ENCODE measurements around the gene SLC25A21. TPM values are rescaled to one million over a fixed set of nuclear protein-coding genes. Genes with fewer than 3 reads are reported as not detected.

SLC25A21 gene
- total RNA-seq, 2 experiments from 2014 or later: not detected

GRCh38 chr14:37118673-37119366, 53.6 kb downstream of the SLC25A21 start:
- POLR2A ChIA-PET: no interaction called here
- no peaks in the 10 kb centered on the region for H3K36me3 Mint-ChIP-seq (ENCODE audit: low read depth)
- CTCF ChIA-PET: no interaction called here
- no peak overlapping the region for H3K27ac Mint-ChIP-seq
- peaks cover 2% of the 10 kb centered on the region for H3K9me3 Mint-ChIP-seq
- H3K4me3 Mint-ChIP-seq: no peak overlapping the region
- no peaks in the 10 kb centered on the region for H3K4me1 Mint-ChIP-seq
- DNase-seq: no peak
- no peaks in the 10 kb centered on the region for H3K27me3 Mint-ChIP-seq

GRCh38 chr14:37116933-37117849, 55.2 kb downstream of the SLC25A21 start:
- Mint-ChIP-seq H3K27ac (no peak overlapping the region), H3K36me3 (ENCODE audit: low read depth) (no peaks in the 10 kb centered on the region), H3K9me3 (peaks cover 2% of the 10 kb centered on the region), H3K4me1 (no peaks in the 10 kb centered on the region), H3K4me3 (no peak overlapping the region), H3K27me3 (no peaks in the 10 kb centered on the region)
- CTCF ChIA-PET: no interaction called here
- POLR2A ChIA-PET: no interaction called here
- no peak for DNase-seq

- Mint-ChIP-seq H3K36me3 (ENCODE audit: low read depth) (no peaks in the 10 kb centered on the region), H3K4me3 (no peak overlapping the region), H3K27me3 (no peaks in the 10 kb centered on the region), H3K27ac (no peak overlapping the region), H3K9me3 (peaks cover 2% of the 10 kb centered on the region), H3K4me1 (no peaks in the 10 kb centered on the region)
- no peak for DNase-seq
- POLR2A ChIA-PET: no interaction called here
- CTCF ChIA-PET: no interaction called here
These were observed 57.0 kb downstream of the SLC25A21 start for GRCh38 chr14:37115406-37115805.

- DNase-seq: no peak
- ChIA-PET POLR2A (no interaction called here), CTCF (no interaction called here)
- no peaks in the 10 kb centered on the region for H3K4me1 Mint-ChIP-seq
- H3K36me3 Mint-ChIP-seq (ENCODE audit: low read depth): no peaks in the 10 kb centered on the region
- H3K9me3 Mint-ChIP-seq: peaks cover 2% of the 10 kb centered on the region
- no peaks in the 10 kb centered on the region for H3K27me3 Mint-ChIP-seq
- no peak overlapping the region for H3K4me3 Mint-ChIP-seq
- no peak overlapping the region for H3K27ac Mint-ChIP-seq
These were observed 57.8 kb downstream of the SLC25A21 start for GRCh38 chr14:37114559-37114958.

GRCh38 chr14:37114002-37114401, 58.4 kb downstream of the SLC25A21 start:
- no peak overlapping the region for H3K27ac Mint-ChIP-seq
- H3K4me1 Mint-ChIP-seq: no peaks in the 10 kb centered on the region
- no peaks in the 10 kb centered on the region for H3K27me3 Mint-ChIP-seq
- ChIA-PET CTCF (no interaction called here), POLR2A (no interaction called here)
- H3K4me3 Mint-ChIP-seq: no peak overlapping the region
- peaks cover 2% of the 10 kb centered on the region for H3K9me3 Mint-ChIP-seq
- no peaks in the 10 kb centered on the region for H3K36me3 Mint-ChIP-seq (ENCODE audit: low read depth)
- DNase-seq: no peak

GRCh38 chr14:37098132-37098531, 74.3 kb downstream of the SLC25A21 start:
- no peaks in the 10 kb centered on the region for H3K4me1 Mint-ChIP-seq
- no peak overlapping the region for H3K4me3 Mint-ChIP-seq
- H3K9me3 Mint-ChIP-seq: peaks cover 3% of the 10 kb centered on the region
- no peak for DNase-seq
- CTCF ChIA-PET: interaction anchor here (0.6 kb wide), 1 partner anchor 1189 kb away, joined by 4 read pairs; no protein-coding TSS in a partner anchor
- no peaks in the 10 kb centered on the region for H3K36me3 Mint-ChIP-seq (ENCODE audit: low read depth)
- no peaks in the 10 kb centered on the region for H3K27me3 Mint-ChIP-seq
- H3K27ac Mint-ChIP-seq: no peak overlapping the region
- POLR2A ChIA-PET: no interaction called here

GRCh38 chr14:37094502-37094901, 77.9 kb downstream of the SLC25A21 start:
- H3K27me3 Mint-ChIP-seq: no peaks in the 10 kb centered on the region
- ChIA-PET POLR2A (no interaction called here), CTCF (no interaction called here)
- H3K27ac Mint-ChIP-seq: no peak overlapping the region
- H3K9me3 Mint-ChIP-seq: peaks cover 6% of the 10 kb centered on the region
- DNase-seq: no peak
- H3K36me3 Mint-ChIP-seq (ENCODE audit: low read depth): no peaks in the 10 kb centered on the region
- H3K4me3 Mint-ChIP-seq: no peak overlapping the region
- no peaks in the 10 kb centered on the region for H3K4me1 Mint-ChIP-seq

- CTCF ChIA-PET: no interaction called here
- Mint-ChIP-seq H3K27ac (no peak overlapping the region), H3K9me3 (peaks cover 2% of the 10 kb centered on the region), H3K27me3 (no peaks in the 10 kb centered on the region), H3K36me3 (ENCODE audit: low read depth) (no peaks in the 10 kb centered on the region), H3K4me1 (no peaks in the 10 kb centered on the region), H3K4me3 (no peak overlapping the region)
- POLR2A ChIA-PET: no interaction called here
- no peak for DNase-seq
These were observed 79.0 kb downstream of the SLC25A21 start for GRCh38 chr14:37093364-37093763.

GRCh38 chr14:37091651-37092050, 80.8 kb downstream of the SLC25A21 start:
- Mint-ChIP-seq H3K4me1 (no peaks in the 10 kb centered on the region), H3K4me3 (no peak overlapping the region), H3K36me3 (ENCODE audit: low read depth) (no peaks in the 10 kb centered on the region), H3K27me3 (no peaks in the 10 kb centered on the region), H3K9me3 (peaks cover 2% of the 10 kb centered on the region), H3K27ac (no peak overlapping the region)
- ChIA-PET CTCF (no interaction called here), POLR2A (no interaction called here)
- no peak for DNase-seq

GRCh38 chr14:37090026-37090425, 82.4 kb downstream of the SLC25A21 start:
- H3K27ac Mint-ChIP-seq: no peak overlapping the region
- H3K9me3 Mint-ChIP-seq: peaks cover 5% of the 10 kb centered on the region
- no peaks in the 10 kb centered on the region for H3K4me1 Mint-ChIP-seq
- H3K27me3 Mint-ChIP-seq: no peaks in the 10 kb centered on the region
- H3K36me3 Mint-ChIP-seq (ENCODE audit: low read depth): no peaks in the 10 kb centered on the region
- no peak overlapping the region for H3K4me3 Mint-ChIP-seq
- no peak for DNase-seq
- ChIA-PET POLR2A (no interaction called here), CTCF (no interaction called here)

GRCh38 chr14:37089410-37089809, 83.0 kb downstream of the SLC25A21 start:
- H3K27me3 Mint-ChIP-seq: no peaks in the 10 kb centered on the region
- no peaks in the 10 kb centered on the region for H3K4me1 Mint-ChIP-seq
- peaks cover 5% of the 10 kb centered on the region for H3K9me3 Mint-ChIP-seq
- no peak overlapping the region for H3K27ac Mint-ChIP-seq
- no peaks in the 10 kb centered on the region for H3K36me3 Mint-ChIP-seq (ENCODE audit: low read depth)
- no peak for DNase-seq
- ChIA-PET CTCF (no interaction called here), POLR2A (no interaction called here)
- no peak overlapping the region for H3K4me3 Mint-ChIP-seq

GRCh38 chr14:37088356-37089215, 83.8 kb downstream of the SLC25A21 start:
- peaks cover 11% of the 10 kb centered on the region for H3K9me3 Mint-ChIP-seq
- H3K27ac Mint-ChIP-seq: no peak overlapping the region
- no peaks in the 10 kb centered on the region for H3K4me1 Mint-ChIP-seq
- ChIA-PET CTCF (no interaction called here), POLR2A (no interaction called here)
- no peak for DNase-seq
- H3K27me3 Mint-ChIP-seq: no peaks in the 10 kb centered on the region
- no peaks in the 10 kb centered on the region for H3K36me3 Mint-ChIP-seq (ENCODE audit: low read depth)
- H3K4me3 Mint-ChIP-seq: no peak overlapping the region

GRCh38 chr14:37087520-37087919, 84.9 kb downstream of the SLC25A21 start:
- CTCF ChIA-PET: no interaction called here
- H3K4me1 Mint-ChIP-seq: no peaks in the 10 kb centered on the region

More at GRCh38 chr14:37087520-37087919, 84.9 kb downstream of the SLC25A21 start:
- DNase-seq: no peak
- H3K9me3 Mint-ChIP-seq: peaks cover 11% of the 10 kb centered on the region
- H3K27ac Mint-ChIP-seq: no peak overlapping the region
- no peaks in the 10 kb centered on the region for H3K27me3 Mint-ChIP-seq
- no peak overlapping the region for H3K4me3 Mint-ChIP-seq
- POLR2A ChIA-PET: no interaction called here
- H3K36me3 Mint-ChIP-seq (ENCODE audit: low read depth): no peaks in the 10 kb centered on the region

Measured in activated CD4-positive, alpha-beta memory T cell treated with anti-CD3 and anti-CD28 coated beads, Interleukin-2, amount 10 ng/mL, durations not matched to agents 7 days and 5 days (primary cell).